OCI-LY7 (cell line): ENCODE data around the gene PRF1.

Experiments used
- CTCF ChIP-seq: fragments of 200-600 bp; sonication (generic); conservative IDR thresholded peaks from 2 replicates; pipeline ENCODE4 v1.5.1; 2014; ENCODE audit warnings: mild to moderate bottlenecking, antibody characterized with exemption, low read length, moderate library complexity, mixed read lengths
- EZH2phosphoT487 ChIP-seq: fragments of 200-600 bp; sonication (generic); IDR thresholded peaks from 2 replicates; pipeline ENCODE4 v1.6.1; 2018; ENCODE audit warnings: low read depth, borderline replicate concordance, mild to moderate bottlenecking, mixed run types, antibody characterized with exemption, low read length, moderate library complexity, mixed read lengths

- TF ChIP-seq CTCF (no peak), EZH2phosphoT487 (no peak)
Measured at GRCh38 chr10:70550459-70550858, 52.1 kb downstream of the PRF1 start.
